GM21619 (cell line): ENCODE data around the gene INPP1.
A peak's percentile ranks its signal among the peaks of the same experiment; 100 is the strongest.

Experiments used
- ATAC-seq: cut with Tn5 transposase; IDR thresholded peaks from one replicate; pipeline ENCODE4 v1.9.1; 2021; ENCODE audit not compliant: unreplicated experiment

Gene INPP1

GRCh38 chr2:190360561-190360960 lies 17.2 kb downstream of the INPP1 start:
- no peak for ATAC-seq

- no peak for ATAC-seq
Measured at GRCh38 chr2:190360965-190361364, 17.6 kb downstream of the INPP1 start.

- ATAC-seq, result no peak
Measured at GRCh38 chr2:190361572-190361971, 18.2 kb downstream of the INPP1 start.

DNA sequence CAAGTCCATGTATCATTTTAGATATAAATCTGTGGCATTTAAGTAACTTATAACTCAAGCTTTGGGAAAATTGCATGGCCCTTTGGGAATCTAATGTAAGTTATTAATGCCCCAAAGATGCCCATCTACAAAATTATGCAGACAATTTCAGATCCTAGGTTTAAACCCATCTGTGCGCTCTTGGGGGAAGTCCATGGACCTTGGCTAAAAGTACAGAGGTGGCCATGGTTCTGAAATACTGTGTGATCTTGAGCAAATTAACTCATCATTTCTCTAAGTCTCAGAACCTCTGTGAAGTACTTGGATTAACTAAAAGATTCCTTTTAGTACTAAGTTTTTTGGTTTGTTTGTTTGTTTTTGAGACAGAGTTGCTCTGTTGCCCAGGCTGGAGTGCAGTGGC lies 19.5 kb downstream of the INPP1 start:
- ATAC-seq, result no peak

DNA sequence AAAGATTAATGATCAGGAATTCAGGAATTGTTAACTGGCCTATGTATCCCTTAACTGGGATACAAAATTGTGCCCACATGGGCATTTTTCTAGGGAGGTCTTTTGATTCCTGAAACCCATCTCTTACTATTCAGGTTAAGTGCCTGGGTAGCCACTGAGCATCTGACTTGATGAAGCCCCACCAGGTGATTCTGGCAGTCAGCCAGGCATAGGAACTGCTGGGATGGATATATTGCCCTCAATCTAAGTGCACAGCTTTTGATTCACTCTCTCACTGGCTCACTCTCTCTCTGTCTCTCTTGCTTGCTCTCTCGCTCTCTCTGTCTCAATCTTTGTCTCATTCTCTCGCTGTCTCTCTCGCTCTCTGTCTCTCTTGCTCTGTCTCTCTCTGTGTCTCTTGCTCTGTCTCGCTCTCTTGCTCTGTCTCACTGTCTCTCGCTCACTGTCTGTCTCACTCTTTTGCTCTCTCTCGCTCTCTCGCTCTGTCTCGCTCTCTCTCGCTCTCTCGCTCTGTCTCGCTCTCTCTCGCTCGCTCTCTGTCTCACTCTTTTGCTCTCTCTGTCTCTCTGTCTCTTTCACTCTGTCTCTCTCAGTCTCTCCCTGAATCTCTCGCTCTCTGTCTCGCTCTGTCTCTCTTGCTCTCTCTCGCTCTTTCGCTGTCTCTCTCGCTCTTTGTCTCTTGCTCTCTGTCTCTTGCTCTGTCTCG lies 22.3 kb downstream of the INPP1 start:
- no peak for ATAC-seq

- no peak for ATAC-seq
Measured at GRCh38 chr2:190366248-190366753, 22.9 kb downstream of the INPP1 start.

GRCh38 chr2:190367091-190367490 lies 23.7 kb downstream of the INPP1 start:
- no peak for ATAC-seq

- no peak for ATAC-seq
Measured at GRCh38 chr2:190369635-190370034, 26.2 kb downstream of the INPP1 start.

DNA sequence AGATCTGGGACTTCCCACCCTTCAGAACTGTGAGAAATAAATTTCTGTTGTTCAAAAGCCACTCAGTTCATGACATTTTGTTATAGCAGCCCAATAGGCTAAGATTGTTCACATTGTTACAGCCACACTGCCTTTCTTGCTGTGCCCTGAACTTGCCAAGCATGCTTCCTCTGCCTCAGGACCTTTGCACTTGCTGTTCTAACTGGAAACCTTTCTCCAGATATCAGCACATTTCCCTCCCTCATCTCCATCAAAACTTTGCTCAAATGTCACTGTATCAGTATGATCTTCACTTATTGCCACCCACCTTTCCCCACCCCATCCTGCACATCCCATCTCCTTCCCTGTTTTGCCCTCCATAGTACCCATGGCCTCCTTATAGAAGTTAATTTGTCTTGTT lies 32.7 kb downstream of the INPP1 start:
- ATAC-seq, result no peak

DNA sequence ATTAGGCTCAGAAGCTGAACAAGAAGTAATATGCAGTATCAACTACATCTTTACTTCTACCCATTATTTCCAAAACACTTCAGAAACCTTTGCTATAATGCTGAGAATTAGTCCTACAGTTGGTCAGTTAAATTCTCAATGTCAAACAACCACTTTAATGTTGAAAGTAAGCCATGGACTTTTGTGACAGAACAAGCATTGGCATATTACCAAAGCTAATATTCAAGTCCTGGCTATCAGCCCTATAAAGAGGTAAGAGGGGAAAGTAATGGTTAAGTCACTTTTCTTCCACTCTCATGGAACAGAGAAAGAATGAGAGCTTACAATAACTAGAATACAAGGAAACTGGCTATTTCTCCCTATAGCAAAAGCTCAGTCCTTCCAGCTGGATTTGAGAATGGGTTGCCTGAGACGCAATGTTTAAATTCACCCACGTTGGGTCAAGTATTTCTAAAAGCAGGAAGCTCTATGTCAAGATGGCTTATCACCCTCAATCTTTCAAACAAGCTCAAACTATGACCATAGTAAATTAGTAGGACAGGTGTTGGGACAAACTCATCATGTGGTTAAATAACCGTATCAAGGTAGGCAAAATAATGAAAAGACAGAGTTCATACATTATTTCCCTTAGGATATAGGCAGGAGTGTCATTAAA lies 33.3 kb downstream of the INPP1 start:
- ATAC-seq, result no peak

GRCh38 chr2:190378880-190379237 lies 35.5 kb downstream of the INPP1 start:
- no peak for ATAC-seq

- ATAC-seq, result no peak
Measured at GRCh38 chr2:190379249-190379964, 36.0 kb downstream of the INPP1 start.

DNA sequence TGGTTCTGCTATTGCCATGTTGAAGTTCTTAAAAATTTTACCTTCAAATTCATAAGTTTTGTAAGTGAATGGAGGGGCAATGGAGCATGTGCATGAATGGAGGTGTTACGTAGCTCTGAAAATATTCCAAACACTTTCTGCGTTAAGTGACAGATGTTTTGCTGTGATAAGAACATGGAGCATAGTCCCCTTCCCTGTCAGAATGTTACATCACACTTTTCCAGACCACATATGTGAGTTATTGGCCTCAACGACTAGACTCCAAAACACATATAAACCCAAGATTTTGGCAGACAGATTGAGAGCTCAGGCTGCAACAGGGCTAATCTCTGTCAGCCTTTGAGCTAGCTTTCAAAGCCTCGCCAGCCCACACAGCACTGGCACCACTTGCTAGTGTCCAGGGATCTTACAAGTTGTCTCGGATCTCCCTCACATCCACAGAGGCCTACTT lies 37.6 kb downstream of the INPP1 start:
- no peak for ATAC-seq

DNA sequence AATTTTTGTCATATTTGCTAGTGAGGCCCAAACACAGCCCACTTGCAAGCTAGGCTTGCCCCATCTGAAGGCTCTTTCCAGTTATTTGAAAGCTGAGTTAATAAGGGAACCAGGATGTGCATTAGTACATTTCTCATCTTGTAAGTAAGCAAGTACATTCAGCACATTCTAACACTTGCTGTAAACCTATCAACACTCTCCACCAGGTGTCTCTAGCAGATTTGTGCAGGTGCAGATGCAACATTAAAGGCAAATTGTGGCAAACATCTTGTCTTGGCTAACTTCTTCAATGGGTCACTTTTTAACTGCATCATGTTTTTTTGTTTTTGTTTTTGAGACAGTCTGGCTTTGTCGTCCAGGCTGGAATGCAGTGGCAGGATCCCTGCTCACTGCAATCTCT lies 39.5 kb downstream of the INPP1 start:
- ATAC-seq, result peak; percentile 90

DNA sequence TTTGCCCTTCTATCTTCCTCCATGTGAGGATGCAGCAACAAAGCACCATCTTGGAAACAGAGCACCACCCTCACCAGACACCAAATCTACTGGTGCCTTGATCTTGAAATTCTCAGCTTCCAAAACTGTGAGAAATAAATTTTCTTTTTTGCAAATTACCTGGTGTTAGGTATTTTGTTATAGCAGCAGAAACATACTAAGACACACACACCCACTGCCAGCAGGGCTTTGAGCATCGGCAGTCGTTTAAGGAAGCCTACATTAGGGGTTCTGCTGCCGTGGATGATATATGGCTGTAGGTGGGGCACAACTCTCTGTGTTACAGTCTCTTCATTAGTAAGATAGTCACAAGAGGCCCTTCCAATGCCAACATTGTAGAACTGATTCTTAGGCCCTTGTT lies 44.0 kb downstream of the INPP1 start:
- no peak for ATAC-seq

GRCh38 chr2:190396271-190396670 lies 52.9 kb downstream of the INPP1 start:
- no peak for ATAC-seq

GRCh38 chr2:190402986-190403603 lies 59.7 kb downstream of the INPP1 start:
- no peak for ATAC-seq

DNA sequence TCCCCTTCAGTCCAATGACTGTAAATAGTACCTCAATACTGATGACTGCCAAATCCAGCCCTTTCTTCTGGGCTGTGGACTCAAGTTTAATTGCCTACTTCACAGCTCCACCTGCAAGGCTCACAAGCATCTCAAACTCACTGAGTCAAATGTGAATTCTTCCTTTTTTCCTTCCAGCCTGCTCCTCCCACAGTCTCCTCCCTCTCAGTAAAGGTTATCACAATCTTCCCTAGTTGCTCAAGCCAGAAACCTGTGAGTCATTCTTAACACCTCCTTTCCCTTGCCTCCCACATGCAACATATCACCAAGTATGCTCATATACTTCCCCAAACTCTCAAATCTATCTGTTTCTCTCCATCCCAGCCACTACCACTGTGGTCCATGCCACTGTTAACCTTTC lies 61.1 kb downstream of the INPP1 start:
- ATAC-seq, result no peak

DNA sequence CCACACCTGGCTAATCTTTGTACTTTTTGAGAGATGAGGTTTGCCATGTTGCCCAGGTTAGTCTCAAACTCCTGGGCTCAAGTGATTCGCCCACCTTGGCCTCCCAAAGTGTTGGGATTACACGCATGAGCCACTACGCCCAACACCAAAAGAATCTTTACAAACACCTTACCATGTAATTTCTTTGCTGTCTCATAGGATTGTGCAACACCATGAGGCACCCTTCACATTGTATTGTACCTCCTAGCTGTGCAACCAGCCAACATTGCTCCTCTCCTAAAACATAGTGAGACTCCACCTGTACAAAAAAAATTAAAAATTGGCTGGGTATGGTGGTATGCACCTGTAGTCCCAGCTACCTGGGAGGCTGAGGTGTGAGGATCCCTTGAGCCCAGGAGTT lies 61.7 kb downstream of the INPP1 start:
- no peak for ATAC-seq

GRCh38 chr2:190405995-190406394 lies 62.6 kb downstream of the INPP1 start:
- no peak for ATAC-seq

GRCh38 chr2:190406805-190407204 lies 63.4 kb downstream of the INPP1 start:
- no peak for ATAC-seq

DNA sequence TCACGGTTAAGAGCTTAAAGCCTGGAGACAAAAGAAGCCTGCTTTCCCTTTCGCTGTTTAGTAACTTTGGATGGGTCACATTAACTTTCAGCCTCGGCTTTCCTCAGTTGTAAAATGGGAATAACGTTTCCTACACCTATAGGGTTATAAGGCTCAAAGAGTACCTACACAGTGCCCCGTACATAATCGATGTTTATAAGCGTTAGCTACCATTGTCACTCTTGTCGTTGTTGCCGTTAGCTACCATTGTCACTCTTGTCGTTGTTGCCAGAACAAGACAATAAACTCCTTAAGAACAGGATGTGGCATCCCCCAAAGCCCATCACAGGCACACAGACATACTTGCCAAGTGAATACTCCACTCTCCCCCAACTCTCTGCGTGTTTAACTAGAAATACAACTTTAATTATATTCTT lies 63.9 kb downstream of the INPP1 start:
- no peak for ATAC-seq
